ENCODE measurements around the gene SCFD2. TPM values are rescaled to one million over a fixed set of nuclear protein-coding genes. Genes with fewer than 3 reads are reported as not detected.

SCFD2 gene
- total RNA-seq, 2 donors from 2014 or later, result 17.5 to 18.6 TPM

DNA sequence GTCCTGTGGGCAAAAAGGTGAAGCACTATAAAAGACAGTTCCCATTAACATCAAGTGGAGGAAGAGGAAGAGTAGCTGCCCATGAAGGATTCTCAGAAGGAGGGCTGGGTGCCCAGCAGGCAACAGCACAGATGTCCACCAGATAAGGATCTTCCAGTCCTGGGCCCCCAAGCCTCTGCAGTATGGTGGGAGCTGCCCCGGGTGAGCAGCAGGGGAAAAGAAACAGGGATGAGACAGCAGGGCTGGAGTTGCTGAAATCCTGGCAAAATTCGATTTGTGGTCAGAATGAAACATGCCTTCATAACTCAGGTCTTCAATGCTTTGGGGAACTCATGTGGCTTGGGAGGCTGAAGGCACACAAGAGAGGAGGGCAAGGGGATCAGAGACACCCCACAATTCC is 409.2 kb downstream of the SCFD2 start:
- no peak for DNase-seq (ENCODE audit: low spot score)
- intact Hi-C loops (cut with DNase I), result no loop called here

DNA sequence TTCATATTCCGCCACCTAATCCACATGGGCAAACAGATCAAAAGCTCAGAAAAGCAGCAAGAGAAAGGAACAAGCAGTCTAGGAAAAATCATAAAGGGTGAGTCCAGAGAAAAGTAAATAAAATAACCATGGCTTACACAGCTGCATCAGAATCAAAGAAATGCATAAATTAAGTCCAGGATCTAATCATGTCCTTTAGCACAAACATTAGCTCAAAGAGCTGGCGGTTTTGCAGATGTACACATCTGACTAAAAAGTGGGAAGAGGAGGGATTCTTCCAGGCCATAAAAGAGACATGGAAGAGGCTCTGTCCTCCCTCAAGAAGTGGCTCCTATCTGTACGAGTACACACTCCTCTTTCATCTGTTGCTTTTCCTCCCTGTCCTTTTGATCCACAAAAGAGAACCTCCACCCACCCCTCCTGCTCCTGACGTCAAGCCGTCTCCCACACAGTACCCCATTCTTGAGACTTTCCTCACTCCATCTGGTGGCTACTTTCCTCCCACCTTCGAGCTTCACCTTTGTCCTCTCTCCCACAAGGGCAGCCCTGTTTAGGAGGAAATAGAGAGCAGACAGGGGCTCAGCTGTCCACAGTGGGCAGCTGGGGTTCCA is 411.2 kb downstream of the SCFD2 start:
- no peak for DNase-seq (ENCODE audit: low spot score)
- intact Hi-C loops (cut with DNase I), result no loop called here

DNA sequence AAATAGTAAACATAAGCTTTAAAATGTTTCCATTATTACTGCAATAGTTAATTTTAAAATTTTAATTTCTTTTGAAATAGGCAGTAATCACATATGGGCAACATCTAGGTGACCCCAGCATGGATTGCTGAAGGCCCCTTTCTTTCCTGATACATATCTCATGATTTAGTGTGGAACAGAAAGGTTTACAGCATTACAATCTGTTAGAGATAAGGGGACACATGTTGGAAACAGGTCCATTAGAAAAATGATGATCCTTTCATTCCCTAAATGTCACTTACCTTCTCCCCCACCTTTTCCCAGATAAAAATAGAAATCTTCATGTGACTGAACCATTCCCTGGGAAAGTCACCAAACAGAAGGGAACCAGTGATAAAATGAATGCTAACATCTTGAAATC is 413.3 kb downstream of the SCFD2 start:
- intact Hi-C loops (cut with DNase I), result no loop called here

DNA sequence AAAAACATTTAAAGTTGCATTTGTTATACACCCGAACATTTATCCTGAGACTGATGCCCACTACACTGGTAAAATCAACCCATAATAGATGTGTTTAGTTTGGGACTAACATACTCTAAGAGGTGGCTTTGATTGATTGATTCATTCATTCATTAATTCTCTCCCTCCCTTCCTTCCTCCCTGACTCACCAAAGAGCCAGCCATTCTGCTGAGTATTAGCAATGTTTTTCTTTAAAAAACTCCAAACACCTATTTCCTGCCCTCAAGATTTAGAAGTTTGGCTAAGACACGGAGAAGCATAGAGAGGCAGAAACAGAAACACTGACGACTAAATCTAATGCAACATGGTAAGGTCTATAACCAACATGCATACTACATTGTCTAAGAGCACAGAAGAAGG is 414.8 kb downstream of the SCFD2 start:
- intact Hi-C loops (cut with DNase I), result no loop called here
- DNase-seq (ENCODE audit: low spot score), result no peak

More for the DNA sequence above, 413.3 kb downstream of the SCFD2 start:
- no peak for DNase-seq (ENCODE audit: low spot score)

DNA sequence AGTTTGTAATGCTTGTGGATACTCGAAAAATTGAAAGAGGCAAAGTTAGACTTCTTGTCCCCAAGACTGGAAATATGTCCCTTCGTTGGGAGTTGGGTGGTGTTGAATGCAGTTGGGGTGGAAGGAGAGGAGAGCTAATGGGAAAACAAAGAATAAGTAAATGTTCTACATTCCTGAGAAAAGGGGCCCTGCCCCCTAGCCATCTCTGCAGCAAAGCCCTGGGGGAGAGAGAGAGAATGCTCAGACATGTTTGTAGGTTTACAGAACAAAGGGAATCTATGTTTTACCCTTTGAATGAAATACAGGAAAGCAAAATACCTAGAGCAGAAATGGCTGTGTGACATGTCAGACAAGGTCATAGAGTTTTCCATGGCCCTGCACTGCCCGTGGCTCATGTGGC is 415.6 kb downstream of the SCFD2 start:
- intact Hi-C loops (cut with DNase I), result no loop called here
- DNase-seq (ENCODE audit: low spot score), result peak; percentile 68

DNA sequence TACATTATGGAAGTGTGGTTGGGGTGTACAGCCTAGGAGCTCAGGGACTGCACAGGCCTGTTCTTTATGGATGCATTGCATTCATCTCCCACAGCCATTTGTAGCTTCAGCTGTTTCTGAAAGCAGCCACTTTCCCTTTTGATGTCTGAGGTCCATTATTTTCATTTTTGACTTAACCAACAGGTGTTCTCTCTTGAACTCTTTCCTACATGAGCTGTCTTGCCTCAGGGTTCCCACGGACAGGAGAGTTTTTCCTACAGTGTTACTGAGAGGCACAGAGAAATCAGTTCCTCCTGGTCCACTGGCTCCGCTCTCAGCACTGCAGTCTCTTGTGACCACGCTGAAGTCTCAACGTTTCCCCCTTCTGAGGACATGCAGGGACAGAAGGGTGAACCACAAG is 416.5 kb downstream of the SCFD2 start:
- DNase-seq (ENCODE audit: low spot score), result no peak
- intact Hi-C loops (cut with DNase I), result no loop called here

DNA sequence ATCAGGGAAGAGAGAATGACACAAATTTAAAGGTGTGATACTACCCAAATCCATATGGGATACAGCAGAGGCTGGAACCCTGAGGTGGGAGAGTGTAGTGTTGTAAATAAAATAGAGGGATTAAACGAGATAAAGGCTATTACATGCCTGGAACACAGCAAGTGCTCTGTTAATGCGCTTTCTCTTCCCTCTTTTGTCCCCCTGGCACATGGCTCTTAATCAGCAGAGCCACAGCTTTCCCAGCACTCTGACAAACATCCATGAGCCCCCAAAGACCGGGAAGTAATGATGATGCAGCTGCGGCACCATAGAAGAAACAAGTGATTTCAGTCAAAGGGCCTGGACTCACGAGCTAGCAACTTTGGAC is 417.8 kb downstream of the SCFD2 start:
- intact Hi-C loops (cut with DNase I), result no loop called here
- no peak for DNase-seq (ENCODE audit: low spot score)

DNA sequence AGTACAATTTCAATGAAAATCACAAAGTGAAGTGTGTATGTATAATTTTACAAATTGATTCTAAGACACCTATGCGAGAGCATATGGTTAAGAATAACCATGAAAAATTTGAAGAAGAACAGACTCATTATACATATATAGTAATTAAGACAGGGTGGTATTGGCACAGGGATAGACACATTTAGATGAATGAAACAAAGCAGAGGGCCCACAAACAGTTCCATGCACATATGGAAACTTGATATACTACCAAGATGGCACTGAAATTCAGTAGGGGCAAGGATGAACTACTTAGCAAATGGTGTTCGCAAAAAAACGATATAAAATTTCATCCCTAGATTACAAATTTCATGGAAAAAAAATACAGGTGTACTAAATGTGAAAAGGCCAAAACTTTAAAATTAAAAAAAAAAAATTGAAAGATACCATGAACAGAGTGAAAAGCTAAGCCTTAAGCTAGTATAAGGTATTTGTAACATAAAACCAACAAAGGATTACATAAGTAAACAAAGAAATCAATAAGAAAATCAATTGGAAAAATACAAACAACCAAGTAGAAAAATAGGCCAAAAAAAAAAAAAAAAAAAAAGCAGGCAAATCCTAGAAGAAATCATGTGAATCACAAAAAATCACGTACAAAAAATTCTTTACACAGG is 418.3 kb downstream of the SCFD2 start:
- no peak for DNase-seq (ENCODE audit: low spot score)
- intact Hi-C loops (cut with DNase I), result no loop called here

DNA sequence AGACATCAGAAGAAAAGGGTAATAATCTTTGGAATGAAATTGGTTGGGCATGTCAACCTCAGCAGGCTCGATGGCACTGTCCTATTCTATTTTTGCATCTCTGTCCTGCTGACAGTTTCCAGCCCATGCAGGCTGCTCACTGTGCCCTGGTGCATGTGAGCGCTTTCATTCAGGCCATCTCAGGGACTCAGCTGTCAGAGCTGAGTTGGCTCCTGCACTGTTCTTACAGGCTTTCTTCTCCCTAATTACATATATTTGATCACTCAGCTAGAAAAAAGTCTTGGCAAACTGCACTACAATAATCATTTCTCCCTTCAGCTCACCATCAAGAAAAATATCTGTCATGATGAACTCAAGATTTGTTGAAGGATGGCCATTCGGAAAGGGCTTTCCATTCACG is 419.0 kb downstream of the SCFD2 start:
- no peak for DNase-seq (ENCODE audit: low spot score)
- intact Hi-C loops (cut with DNase I), result no loop called here

DNA sequence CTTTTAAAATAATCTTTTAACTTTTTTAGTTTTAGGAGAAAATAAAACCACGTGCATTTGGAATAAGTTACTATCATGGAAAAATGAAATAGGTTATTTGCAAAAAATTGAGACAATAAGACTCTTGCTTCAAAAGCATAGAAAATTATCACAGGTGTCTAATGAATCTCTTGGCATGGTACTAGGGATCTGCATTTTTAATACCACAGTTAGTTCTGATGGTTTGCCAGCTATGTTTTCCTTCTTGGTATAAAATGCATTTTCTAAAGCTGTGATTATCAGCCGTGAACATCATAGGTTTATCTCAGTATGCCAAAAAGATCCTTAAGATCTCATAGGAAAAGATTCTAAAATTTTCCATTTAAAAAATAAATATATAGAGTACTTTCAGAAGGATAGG is 419.9 kb downstream of the SCFD2 start:
- intact Hi-C loops (cut with DNase I), result no loop called here

DNA sequence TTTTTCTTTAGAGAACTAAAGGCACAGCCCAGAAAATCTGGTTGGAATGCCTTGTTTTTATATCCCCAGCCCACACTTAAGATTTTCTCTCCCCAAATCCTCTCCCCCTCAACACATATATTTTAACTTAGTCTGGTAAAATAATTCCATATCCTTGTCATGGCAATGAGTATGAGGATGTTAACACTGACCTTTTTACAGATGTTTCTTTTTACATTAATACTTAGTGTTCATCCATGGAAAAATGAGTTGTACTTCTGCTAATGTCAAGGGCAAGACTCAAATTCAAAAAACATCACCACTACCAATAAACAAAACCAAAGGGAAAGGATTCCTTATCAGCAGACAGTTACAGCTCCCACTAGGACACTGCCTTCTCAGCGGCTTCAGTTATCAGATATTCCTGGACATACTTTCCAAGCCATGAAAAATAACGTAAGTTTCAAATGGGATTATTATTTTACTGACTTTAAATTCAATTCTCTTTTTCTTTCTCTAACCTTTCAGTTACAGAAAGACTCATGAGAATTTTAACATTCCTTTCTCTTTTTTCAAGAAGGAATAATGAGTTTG is 420.4 kb downstream of the SCFD2 start:
- intact Hi-C loops (cut with DNase I), result no loop called here
- DNase-seq (ENCODE audit: low spot score), result no peak

More for the DNA sequence above, 419.9 kb downstream of the SCFD2 start:
- no peak for DNase-seq (ENCODE audit: low spot score)

DNA sequence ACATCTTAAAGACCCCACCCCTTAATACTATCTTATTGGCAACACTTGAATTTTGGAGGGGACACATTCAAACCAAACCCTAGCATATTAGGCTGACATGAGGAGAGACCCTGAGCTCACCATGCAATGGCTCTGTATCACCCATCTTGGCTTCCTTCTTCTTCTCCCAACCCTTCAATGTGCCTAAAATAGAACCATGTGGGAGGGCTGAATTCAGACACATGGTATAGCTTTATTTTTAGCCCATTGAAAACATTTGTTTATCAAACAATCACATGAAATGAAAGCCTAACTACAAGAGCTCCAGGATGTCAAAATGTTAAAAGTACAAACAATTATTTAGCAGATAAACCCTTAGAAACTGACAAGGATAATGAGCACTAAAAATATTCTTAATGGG is 422.2 kb downstream of the SCFD2 start:
- intact Hi-C loops (cut with DNase I), result no loop called here
- DNase-seq (ENCODE audit: low spot score), result no peak

DNA sequence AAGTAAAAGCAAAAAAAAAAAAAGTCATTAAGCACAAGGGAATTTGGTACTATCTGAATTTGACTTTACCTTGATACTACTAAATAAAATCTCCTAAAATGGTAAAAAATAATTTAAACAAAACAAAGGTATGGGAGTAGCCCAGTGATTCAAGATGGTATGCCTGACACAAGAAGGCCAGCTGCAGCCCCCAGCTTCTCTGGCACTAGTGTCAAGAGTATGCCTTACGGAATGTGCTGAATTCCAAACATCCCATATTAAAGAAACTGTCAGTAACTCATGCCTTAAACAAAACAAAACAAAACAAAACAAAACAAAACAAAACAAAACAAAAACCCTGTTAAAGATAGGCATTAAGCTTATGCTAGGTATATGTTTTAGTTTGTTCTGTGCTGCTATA is 422.9 kb downstream of the SCFD2 start:
- intact Hi-C loops (cut with DNase I), result no loop called here
- DNase-seq (ENCODE audit: low spot score), result no peak

DNA sequence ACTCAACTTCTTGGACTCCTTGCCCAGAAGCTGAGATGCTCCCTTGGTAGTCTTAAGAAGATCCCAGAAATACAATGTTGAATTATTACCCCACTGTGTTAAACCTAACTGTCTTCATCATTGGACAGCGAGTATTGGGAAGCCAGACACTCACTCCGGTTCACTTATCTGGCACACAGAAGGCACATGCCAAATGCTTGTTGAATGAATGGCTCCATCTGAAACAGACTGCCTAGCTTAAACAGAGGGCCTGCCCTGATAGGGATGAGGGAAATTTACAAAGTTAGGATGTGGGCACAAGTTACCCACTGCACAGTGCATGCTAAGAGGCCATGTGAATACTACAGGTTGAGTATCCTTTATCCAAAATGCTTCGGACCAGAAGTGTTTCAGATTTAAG is 424.4 kb downstream of the SCFD2 start:
- intact Hi-C loops (cut with DNase I), result no loop called here
- DNase-seq (ENCODE audit: low spot score), result no peak

DNA sequence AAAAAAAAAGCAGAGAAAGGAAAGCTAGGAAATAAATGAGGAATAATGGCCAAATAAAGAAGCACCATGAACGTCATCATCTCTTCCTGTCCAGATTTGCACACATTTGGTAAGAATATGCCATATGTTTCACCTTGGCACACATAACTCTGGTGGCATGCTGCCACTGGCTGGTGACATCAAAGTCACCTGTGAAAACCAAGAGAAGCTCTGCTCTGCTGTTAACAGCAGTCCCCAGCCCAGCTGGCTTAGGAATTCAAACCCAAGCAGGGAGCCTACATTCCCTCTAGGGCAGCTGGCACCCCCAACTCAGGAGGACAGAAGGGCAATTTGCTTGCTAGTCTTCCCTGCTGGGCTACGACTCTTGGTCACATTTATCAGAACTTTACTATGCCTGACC is 426.1 kb downstream of the SCFD2 start:
- intact Hi-C loops (cut with DNase I), result no loop called here

DNA sequence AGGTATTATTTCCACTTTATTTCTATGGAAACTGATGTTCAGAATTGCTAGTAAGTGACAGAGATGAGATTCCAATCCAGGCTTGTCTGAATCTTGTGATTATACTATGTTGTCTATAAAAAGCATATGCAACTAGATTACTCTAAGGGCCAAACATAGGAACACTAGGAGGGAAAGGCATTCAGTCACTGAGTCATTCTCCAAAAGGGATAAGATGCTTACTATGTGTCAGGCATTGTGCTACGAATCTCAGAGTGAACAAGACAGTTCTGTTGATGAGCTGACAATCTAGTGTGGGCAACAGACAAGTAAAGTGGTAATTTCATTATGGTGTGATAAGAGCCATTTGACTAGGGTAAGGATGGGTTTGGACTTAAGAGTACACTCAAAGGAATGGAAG is 426.5 kb downstream of the SCFD2 start:
- intact Hi-C loops (cut with DNase I), result no loop called here

More for the DNA sequence above, 426.1 kb downstream of the SCFD2 start:
- DNase-seq (ENCODE audit: low spot score), result no peak

DNA sequence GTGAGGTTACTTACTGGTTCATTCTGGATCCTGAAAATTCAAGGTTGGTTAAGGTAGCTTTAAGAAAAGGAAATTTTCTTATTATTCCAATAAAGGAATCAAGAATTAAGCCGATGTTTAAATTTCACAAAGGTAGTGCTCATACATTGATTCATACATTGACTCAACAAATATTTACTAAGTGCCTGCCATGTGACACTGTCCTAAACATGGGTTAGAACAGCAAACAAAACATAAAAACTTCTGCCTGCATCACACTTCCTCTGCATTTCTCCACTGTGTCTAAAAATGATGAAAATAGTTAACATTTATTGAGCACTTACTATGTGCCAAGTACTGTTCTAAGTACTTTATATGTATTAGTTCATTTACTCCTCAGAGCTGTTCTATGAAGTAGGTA is 428.0 kb downstream of the SCFD2 start:
- no peak for DNase-seq (ENCODE audit: low spot score)
- intact Hi-C loops (cut with DNase I), result no loop called here

More for the DNA sequence above, 426.5 kb downstream of the SCFD2 start:
- DNase-seq (ENCODE audit: low spot score), result no peak

DNA sequence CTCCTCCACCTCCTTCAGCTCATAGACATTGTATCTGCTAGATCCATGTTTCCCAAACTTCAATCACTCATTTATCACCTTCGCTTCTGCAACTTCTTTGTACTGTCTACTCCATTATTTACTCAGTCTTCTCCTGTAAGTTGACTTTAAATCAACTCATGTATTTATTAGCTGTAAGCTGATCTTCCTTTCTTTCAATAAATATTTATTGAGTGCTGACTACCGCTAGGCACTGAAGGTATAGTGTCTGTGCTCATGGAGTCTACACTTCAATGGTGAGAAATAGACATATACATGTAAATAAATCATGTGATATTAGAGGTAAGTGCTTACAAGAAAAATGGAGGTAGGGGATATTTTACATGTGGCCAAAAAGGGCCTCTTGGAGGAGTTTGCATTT is 429.1 kb downstream of the SCFD2 start:
- intact Hi-C loops (cut with DNase I), result no loop called here
- no peak for DNase-seq (ENCODE audit: low spot score)

DNA sequence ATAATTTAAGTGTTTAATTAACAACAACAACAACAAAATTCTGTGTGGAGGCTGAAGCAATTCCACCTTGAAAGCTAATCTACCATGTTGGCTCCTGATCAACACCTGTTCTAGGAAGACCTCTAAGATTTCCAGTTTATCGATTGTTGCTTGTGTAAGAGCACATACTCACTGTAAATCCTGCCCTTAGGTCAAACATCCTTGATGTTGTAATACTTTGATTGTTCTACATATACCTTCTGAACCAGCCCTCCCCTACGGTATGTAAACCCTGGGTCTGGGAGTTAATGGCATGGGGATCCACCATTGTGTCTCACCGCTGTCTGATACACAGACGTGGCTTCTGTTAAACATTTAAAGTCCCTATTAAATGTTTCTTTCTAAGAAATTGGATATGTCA is 430.5 kb downstream of the SCFD2 start:
- intact Hi-C loops (cut with DNase I), result no loop called here
- no peak for DNase-seq (ENCODE audit: low spot score)

DNA sequence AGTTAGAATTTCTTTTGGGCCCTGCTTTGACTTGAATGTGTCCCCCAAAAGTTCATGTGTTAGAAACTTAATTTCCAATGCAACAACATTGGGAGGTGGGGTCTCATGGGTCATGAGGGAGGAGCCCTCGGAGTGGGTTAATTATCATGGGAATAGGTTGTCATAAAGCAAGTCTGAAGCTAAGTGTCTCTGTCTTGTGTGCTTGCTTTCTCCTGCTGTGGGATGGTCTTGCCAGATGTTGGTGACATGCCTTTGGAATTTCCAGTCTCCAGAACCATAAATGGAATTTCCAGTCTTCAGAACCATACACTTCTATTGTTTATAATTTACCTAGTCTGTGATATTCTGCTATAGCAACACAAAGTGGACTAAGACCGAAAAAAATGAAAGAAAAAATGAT is 432.1 kb downstream of the SCFD2 start:
- no peak for DNase-seq (ENCODE audit: low spot score)
- intact Hi-C loops (cut with DNase I), result no loop called here

Data from posterior vena cava (tissue), 2 donors.